ENCODE measurements around the gene LRRC75A. TPM values are rescaled to one million over a fixed set of nuclear protein-coding genes. Genes with fewer than 3 reads are reported as not detected.
"Not testable (repeated sequence)": the region's sequence is repeated elsewhere in the genome, so short reads cannot be mapped to it uniquely, and the experiment has no call there.

Gene LRRC75A
- total RNA-seq, 2 donors from 2014 or later, result 3.2 to 5.0 TPM

DNA sequence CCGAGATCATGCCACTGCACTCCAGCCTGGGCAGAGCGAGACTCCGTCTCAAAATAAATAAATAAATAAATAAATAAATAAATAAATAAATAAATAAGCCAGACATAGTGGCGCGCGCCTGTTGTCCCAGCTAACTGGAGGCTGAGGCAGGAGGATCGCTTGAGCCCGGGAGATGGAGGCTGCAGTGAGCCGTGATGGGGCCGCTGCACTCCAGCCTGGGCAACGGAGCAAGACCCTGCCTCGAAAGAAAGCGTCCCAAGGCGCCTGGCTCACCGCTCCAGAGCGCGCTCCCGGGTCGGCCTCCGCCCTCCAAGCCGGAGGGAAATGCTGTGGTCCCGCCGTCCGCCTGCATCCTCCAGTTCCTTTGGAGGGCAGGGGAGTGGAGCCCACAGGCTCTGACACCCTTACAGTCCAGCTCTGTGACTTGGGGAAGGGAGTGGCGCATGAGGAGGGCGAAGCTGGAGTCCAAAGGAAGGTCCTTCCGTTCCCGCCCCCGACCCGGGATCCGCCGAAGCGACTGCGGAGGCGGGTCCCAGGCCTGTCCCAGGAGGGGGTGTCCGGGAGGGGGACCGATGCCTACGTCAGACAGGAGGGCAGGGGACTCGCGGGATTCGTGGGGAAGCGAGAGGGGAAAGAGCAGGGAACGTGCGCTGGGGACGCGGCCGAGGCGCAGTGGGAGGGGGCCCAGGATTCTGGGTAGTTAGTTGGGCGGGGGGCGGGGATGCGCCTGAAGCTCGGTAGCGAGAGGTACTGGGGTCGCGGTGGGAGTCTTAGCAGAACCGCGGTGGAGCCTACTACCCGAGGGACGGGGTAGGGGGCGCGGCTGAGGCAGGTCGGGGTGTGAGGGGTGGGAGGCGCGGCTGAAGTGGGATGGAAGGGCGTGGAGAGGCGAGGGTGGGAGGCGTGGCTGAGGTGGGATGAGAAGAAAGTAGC is 85.0 kb downstream of the LRRC75A start:
- H3K9ac ChIP-seq (ENCODE audit: extremely low read depth, low read length, poor library complexity, severe bottlenecking), result peak overlapping the region; percentile 47
- H3K36me3 ChIP-seq (ENCODE audit: control insufficient read depth, insufficient read depth, low read length), result no peaks in the 10 kb centered on the region
- Mint-ChIP-seq H3K27ac (peak overlapping the region; percentile 21), H3K9me3 (peaks cover 1% of the 10 kb centered on the region), H3K4me1 (no peaks in the 10 kb centered on the region), H3K4me3 (peak overlapping the region; percentile 68), H3K36me3 (ENCODE audit: low read depth) (no peaks in the 10 kb centered on the region), H3K27me3 (ENCODE audit: insufficient read depth) (no peaks in the 10 kb centered on the region)
- H3K4me1 ChIP-seq (ENCODE audit: control insufficient read depth, insufficient read depth, low read length), result no peaks in the 10 kb centered on the region
- peak; percentile 98 for DNase-seq
- H3K4me3 ChIP-seq (ENCODE audit: low read length), result peak overlapping the region; percentile 84
- H3K27ac ChIP-seq (ENCODE audit: low read depth, low read length), result no peak overlapping the region
- H3K27me3 ChIP-seq (ENCODE audit: control insufficient read depth, insufficient read depth, low read length, poor library complexity, severe bottlenecking), result no peaks in the 10 kb centered on the region
- no peaks in the 10 kb centered on the region for H3K9me3 ChIP-seq (ENCODE audit: control insufficient read depth, low read length)
- peak; percentile 46 for TF ChIP-seq CTCF (conservative IDR thresholded peaks at IDR 0.05)
- 8 to 51% methylated on average over 9 to 62 of the region's 67 CpGs for WGBS, 2 experiments (ENCODE audit: insufficient coverage in 1 of 2, insufficient read length in 1 of 2)

DNA sequence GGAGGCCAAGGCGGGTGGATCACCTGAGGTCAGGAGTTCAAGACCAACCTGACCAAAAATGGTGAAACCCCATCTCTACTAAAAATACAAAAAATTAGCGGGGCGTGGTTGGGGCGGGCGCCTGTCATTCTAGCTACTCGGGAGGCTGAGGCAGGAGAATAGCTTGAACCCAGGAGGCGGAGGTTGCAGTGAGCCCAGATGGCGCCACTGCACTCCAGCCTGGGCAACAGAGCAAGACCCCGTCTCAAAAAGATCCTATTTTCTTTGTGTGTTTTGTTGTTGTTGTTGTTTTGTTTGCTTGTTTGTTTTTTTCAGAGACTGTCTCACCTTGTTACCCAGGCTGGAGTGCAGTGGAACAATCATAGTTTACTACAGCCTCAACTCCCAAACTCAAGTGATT is 88.1 kb downstream of the LRRC75A start:
- H3K36me3 Mint-ChIP-seq (ENCODE audit: low read depth); H3K27ac Mint-ChIP-seq; H3K4me1 Mint-ChIP-seq; DNase-seq; H3K9ac ChIP-seq (ENCODE audit: extremely low read depth, low read length, poor library complexity, severe bottlenecking); H3K27me3 ChIP-seq (ENCODE audit: control insufficient read depth, insufficient read depth, low read length, poor library complexity, severe bottlenecking); H3K4me3 ChIP-seq (ENCODE audit: low read length); H3K27me3 Mint-ChIP-seq (ENCODE audit: insufficient read depth); H3K27ac ChIP-seq (ENCODE audit: low read depth, low read length); H3K4me3 Mint-ChIP-seq; H3K9me3 Mint-ChIP-seq; H3K4me1 ChIP-seq (ENCODE audit: control insufficient read depth, insufficient read depth, low read length); H3K36me3 ChIP-seq (ENCODE audit: control insufficient read depth, insufficient read depth, low read length); H3K9me3 ChIP-seq (ENCODE audit: control insufficient read depth, low read length): not testable (repeated sequence)
- WGBS, 2 experiments (ENCODE audit: insufficient coverage in 1 of 2, insufficient read length in 1 of 2), result 90 to 91% methylated on average over 2 to 9 of the region's 9 CpGs

- Histone ChIP-seq H3K27me3 (ENCODE audit: control insufficient read depth, insufficient read depth, low read length, poor library complexity, severe bottlenecking) (no peaks in the 10 kb centered on the region), H3K4me1 (ENCODE audit: control insufficient read depth, insufficient read depth, low read length) (no peaks in the 10 kb centered on the region), H3K9ac (ENCODE audit: extremely low read depth, low read length, poor library complexity, severe bottlenecking) (no peak overlapping the region), H3K36me3 (ENCODE audit: control insufficient read depth, insufficient read depth, low read length) (no peaks in the 10 kb centered on the region), H3K27ac (ENCODE audit: low read depth, low read length) (no peak overlapping the region), H3K4me3 (ENCODE audit: low read length) (no peak overlapping the region), H3K9me3 (ENCODE audit: control insufficient read depth, low read length) (no peaks in the 10 kb centered on the region)
- H3K27me3 Mint-ChIP-seq (ENCODE audit: insufficient read depth), result no peaks in the 10 kb centered on the region
- H3K4me1 Mint-ChIP-seq, result peaks cover 21% of the 10 kb centered on the region
- no peaks in the 10 kb centered on the region for H3K9me3 Mint-ChIP-seq
- no peaks in the 10 kb centered on the region for H3K36me3 Mint-ChIP-seq (ENCODE audit: low read depth)
- TF ChIP-seq CTCF (conservative IDR thresholded peaks at IDR 0.05), result no peak
- DNase-seq, result peak; percentile 68
- no peak overlapping the region for H3K4me3 Mint-ChIP-seq
- 76 to 85% methylated on average over 6 to 8 of the region's 9 CpGs for WGBS, 2 experiments (ENCODE audit: insufficient coverage in 1 of 2, insufficient read length in 1 of 2)
- peak overlapping the region; percentile 76 for H3K27ac Mint-ChIP-seq
Observed at GRCh38 chr17:16398270-16399267, 93.4 kb downstream of the LRRC75A start.

DNA sequence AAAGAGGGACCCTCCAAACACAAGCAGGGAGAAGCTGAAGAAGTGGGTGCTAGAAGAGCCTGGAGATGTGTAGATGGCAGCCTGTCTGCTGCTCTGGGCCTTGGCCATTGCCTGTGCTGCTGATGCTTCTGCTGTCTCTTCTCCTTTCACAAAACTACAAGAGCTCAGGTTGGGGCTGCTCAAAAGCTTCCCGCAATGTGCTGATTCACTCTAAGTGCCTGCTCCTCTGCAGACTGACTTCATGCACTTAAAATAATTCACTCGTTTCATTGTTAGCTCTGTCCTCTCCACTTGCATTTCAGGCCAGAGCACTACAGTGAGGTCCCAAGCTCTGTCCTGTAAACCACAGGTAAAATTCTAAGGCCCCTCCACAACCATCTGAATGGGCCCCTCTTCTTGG is 95.3 kb downstream of the LRRC75A start:
- not testable (repeated sequence) for H3K36me3 ChIP-seq (ENCODE audit: control insufficient read depth, insufficient read depth, low read length); H3K27ac Mint-ChIP-seq; H3K4me3 ChIP-seq (ENCODE audit: low read length); H3K27ac ChIP-seq (ENCODE audit: low read depth, low read length); DNase-seq; H3K9ac ChIP-seq (ENCODE audit: extremely low read depth, low read length, poor library complexity, severe bottlenecking); H3K9me3 ChIP-seq (ENCODE audit: control insufficient read depth, low read length); H3K27me3 Mint-ChIP-seq (ENCODE audit: insufficient read depth); H3K4me3 Mint-ChIP-seq; H3K27me3 ChIP-seq (ENCODE audit: control insufficient read depth, insufficient read depth, low read length, poor library complexity, severe bottlenecking); H3K4me1 ChIP-seq (ENCODE audit: control insufficient read depth, insufficient read depth, low read length); H3K36me3 Mint-ChIP-seq (ENCODE audit: low read depth); H3K9me3 Mint-ChIP-seq
- 81 to 95% methylated on average over 2 of the region's 2 CpGs for WGBS, 2 experiments (ENCODE audit: insufficient coverage in 1 of 2, insufficient read length in 1 of 2)
- peaks cover 21% of the 10 kb centered on the region for H3K4me1 Mint-ChIP-seq

DNA sequence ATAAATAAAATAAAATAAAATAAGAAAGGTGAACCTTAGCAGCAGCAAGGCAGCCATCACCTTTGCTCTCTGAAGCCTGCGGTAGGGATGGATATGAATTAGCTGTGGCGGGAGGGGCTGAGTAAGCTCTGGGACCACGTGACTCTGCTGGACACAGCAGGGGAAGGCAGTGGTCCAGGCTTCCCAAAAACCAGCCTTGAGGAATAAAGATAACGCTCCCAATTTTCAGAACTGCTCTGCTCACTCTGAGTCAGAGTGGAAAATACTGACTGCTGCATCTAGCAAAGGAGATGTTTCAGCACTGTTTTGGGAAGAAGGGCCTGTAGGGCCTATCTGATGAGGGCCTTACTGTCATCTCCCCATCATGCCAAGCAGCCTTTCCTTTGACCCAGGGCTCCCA is 96.1 kb downstream of the LRRC75A start:
- not testable (repeated sequence) for H3K36me3 Mint-ChIP-seq (ENCODE audit: low read depth); H3K27me3 Mint-ChIP-seq (ENCODE audit: insufficient read depth); DNase-seq; H3K27me3 ChIP-seq (ENCODE audit: control insufficient read depth, insufficient read depth, low read length, poor library complexity, severe bottlenecking); H3K4me1 ChIP-seq (ENCODE audit: control insufficient read depth, insufficient read depth, low read length); H3K9me3 ChIP-seq (ENCODE audit: control insufficient read depth, low read length); H3K27ac ChIP-seq (ENCODE audit: low read depth, low read length); H3K36me3 ChIP-seq (ENCODE audit: control insufficient read depth, insufficient read depth, low read length); H3K4me3 ChIP-seq (ENCODE audit: low read length); H3K9ac ChIP-seq (ENCODE audit: extremely low read depth, low read length, poor library complexity, severe bottlenecking); H3K9me3 Mint-ChIP-seq; H3K4me3 Mint-ChIP-seq; H3K27ac Mint-ChIP-seq
- H3K4me1 Mint-ChIP-seq, result peaks cover 21% of the 10 kb centered on the region
- WGBS, 2 experiments (ENCODE audit: insufficient coverage in 1 of 2, insufficient read length in 1 of 2), result 72 to 80% methylated on average over 1 to 4 of the region's 4 CpGs

Data from endodermal cell (in vitro differentiated cells).